ENCODE measurements around the gene PHF14. TPM values are rescaled to one million over a fixed set of nuclear protein-coding genes. Genes with fewer than 3 reads are reported as not detected.

PHF14 gene
- total RNA-seq, 1 donor from 2014 or later: 50.4 TPM

GRCh38 chr7:11163220-11163619 is 189.5 kb downstream of the PHF14 start:
- no peak overlapping the region for H3K27ac Mint-ChIP-seq (ENCODE audit: unreplicated experiment)

DNA sequence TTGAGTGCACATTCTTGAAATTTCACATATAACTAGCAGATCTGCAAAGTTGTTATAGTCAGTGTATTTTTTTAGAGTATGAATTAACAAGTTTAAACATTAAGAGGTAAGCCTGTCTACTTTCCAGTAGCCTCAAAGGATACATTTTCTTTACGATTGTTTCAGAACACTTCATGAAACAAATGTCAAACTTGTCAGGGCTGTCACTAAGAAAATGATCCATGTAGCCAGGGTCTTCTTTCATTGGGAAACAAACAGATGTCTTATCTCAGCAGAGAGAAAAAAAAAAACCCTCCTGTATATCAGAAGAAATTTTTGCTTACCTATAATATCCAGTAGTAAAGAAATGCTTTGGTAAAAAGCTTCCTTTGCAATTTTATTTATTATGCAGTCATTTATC is 192.4 kb downstream of the PHF14 start:
- no peaks in the 10 kb centered on the region for H3K36me3 Mint-ChIP-seq (ENCODE audit: low read depth, unreplicated experiment)
- H3K4me3 Mint-ChIP-seq (ENCODE audit: unreplicated experiment): no peak overlapping the region
- TF ChIP-seq, protein P1, sequence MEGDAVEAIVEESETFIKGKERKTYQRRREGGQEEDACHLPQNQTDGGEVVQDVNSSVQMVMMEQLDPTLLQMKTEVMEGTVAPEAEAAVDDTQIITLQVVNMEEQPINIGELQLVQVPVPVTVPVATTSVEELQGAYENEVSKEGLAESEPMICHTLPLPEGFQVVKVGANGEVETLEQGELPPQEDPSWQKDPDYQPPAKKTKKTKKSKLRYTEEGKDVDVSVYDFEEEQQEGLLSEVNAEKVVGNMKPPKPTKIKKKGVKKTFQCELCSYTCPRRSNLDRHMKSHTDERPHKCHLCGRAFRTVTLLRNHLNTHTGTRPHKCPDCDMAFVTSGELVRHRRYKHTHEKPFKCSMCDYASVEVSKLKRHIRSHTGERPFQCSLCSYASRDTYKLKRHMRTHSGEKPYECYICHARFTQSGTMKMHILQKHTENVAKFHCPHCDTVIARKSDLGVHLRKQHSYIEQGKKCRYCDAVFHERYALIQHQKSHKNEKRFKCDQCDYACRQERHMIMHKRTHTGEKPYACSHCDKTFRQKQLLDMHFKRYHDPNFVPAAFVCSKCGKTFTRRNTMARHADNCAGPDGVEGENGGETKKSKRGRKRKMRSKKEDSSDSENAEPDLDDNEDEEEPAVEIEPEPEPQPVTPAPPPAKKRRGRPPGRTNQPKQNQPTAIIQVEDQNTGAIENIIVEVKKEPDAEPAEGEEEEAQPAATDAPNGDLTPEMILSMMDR (IDR thresholded peaks at IDR 0.05; ENCODE audit: unreplicated experiment): no peak
- H3K27me3 Mint-ChIP-seq (ENCODE audit: unreplicated experiment): peaks cover 1% of the 10 kb centered on the region
- H3K9me3 Mint-ChIP-seq (ENCODE audit: unreplicated experiment): no peaks in the 10 kb centered on the region
- H3K4me1 Mint-ChIP-seq (ENCODE audit: unreplicated experiment): peaks cover 6% of the 10 kb centered on the region
- no peak overlapping the region for H3K27ac Mint-ChIP-seq (ENCODE audit: unreplicated experiment)
- no peak for DNase-seq (ENCODE audit: low spot score)

More at GRCh38 chr7:11163220-11163619, 189.5 kb downstream of the PHF14 start:
- no peaks in the 10 kb centered on the region for H3K36me3 Mint-ChIP-seq (ENCODE audit: low read depth, unreplicated experiment)
- peaks cover 1% of the 10 kb centered on the region for H3K27me3 Mint-ChIP-seq (ENCODE audit: unreplicated experiment)
- H3K4me3 Mint-ChIP-seq (ENCODE audit: unreplicated experiment): no peak overlapping the region
- TF ChIP-seq, protein P1 (IDR thresholded peaks at IDR 0.05; ENCODE audit: unreplicated experiment): no peak
- H3K4me1 Mint-ChIP-seq (ENCODE audit: unreplicated experiment): no peaks in the 10 kb centered on the region
- DNase-seq (ENCODE audit: low spot score): no peak
- no peaks in the 10 kb centered on the region for H3K9me3 Mint-ChIP-seq (ENCODE audit: unreplicated experiment)

DNA sequence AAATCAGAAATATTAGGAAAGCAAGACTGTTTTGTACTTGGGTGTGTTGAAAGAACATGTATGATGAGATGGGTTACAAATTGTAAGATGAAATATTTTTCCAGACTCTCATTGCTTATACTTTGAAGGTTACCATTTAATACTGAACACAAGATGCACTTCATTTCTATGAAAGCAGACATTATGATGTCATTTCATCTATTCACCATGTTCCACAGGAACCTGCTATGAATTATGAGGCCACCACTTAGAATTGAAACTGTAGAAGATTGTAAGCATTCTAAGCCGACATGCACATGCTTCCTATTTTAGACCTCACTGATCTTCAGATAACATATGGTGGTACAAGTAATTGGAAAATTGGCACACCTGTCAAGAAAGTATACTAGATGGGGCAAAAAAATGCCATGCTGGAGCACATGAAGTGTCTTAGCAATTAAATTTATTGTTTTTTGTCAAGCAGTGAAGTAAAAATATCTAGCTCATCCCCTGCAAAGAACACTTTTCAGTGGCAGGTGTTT is 195.0 kb downstream of the PHF14 start:
- H3K36me3 Mint-ChIP-seq (ENCODE audit: low read depth, unreplicated experiment): no peaks in the 10 kb centered on the region
- TF ChIP-seq, protein P1 (IDR thresholded peaks at IDR 0.05; ENCODE audit: unreplicated experiment): no peak
- DNase-seq (ENCODE audit: low spot score): no peak
- H3K27ac Mint-ChIP-seq (ENCODE audit: unreplicated experiment): no peak overlapping the region
- H3K27me3 Mint-ChIP-seq (ENCODE audit: unreplicated experiment): peaks cover 1% of the 10 kb centered on the region
- H3K4me3 Mint-ChIP-seq (ENCODE audit: unreplicated experiment): no peak overlapping the region
- no peaks in the 10 kb centered on the region for H3K9me3 Mint-ChIP-seq (ENCODE audit: unreplicated experiment)
- H3K4me1 Mint-ChIP-seq (ENCODE audit: unreplicated experiment): peaks cover 11% of the 10 kb centered on the region

DNA sequence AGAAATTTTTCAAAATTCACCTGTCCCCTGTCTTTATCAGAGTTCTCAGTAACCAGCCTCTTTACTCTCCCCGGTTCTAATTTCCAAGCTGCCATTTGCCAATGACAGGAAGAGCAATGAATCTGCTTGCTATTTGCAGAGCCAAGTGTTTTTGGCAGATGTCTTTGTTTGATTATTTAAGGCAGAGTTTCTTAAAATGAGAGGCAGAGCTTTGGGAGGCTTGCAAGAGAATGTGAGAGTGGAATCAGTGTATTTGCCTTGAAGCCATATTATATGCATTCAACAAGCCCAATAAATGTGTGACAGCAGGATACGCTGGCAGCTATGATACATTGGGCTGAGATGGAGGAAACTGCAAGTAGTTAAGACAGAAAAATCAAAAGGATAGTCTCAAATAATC is 196.5 kb downstream of the PHF14 start:
- peaks cover 11% of the 10 kb centered on the region for H3K4me1 Mint-ChIP-seq (ENCODE audit: unreplicated experiment)
- DNase-seq (ENCODE audit: low spot score): no peak
- no peaks in the 10 kb centered on the region for H3K9me3 Mint-ChIP-seq (ENCODE audit: unreplicated experiment)
- no peak overlapping the region for H3K4me3 Mint-ChIP-seq (ENCODE audit: unreplicated experiment)
- H3K27ac Mint-ChIP-seq (ENCODE audit: unreplicated experiment): no peak overlapping the region
- TF ChIP-seq, protein P1 (IDR thresholded peaks at IDR 0.05; ENCODE audit: unreplicated experiment): no peak
- H3K27me3 Mint-ChIP-seq (ENCODE audit: unreplicated experiment): no peaks in the 10 kb centered on the region
- H3K36me3 Mint-ChIP-seq (ENCODE audit: low read depth, unreplicated experiment): no peaks in the 10 kb centered on the region

- no peaks in the 10 kb centered on the region for H3K36me3 Mint-ChIP-seq (ENCODE audit: low read depth, unreplicated experiment)
- TF ChIP-seq, protein P1 (IDR thresholded peaks at IDR 0.05; ENCODE audit: unreplicated experiment): no peak
- DNase-seq (ENCODE audit: low spot score): no peak
- H3K27ac Mint-ChIP-seq (ENCODE audit: unreplicated experiment): no peak overlapping the region
- no peak overlapping the region for H3K4me3 Mint-ChIP-seq (ENCODE audit: unreplicated experiment)
- H3K27me3 Mint-ChIP-seq (ENCODE audit: unreplicated experiment): no peaks in the 10 kb centered on the region
- peaks cover 11% of the 10 kb centered on the region for H3K4me1 Mint-ChIP-seq (ENCODE audit: unreplicated experiment)
- no peaks in the 10 kb centered on the region for H3K9me3 Mint-ChIP-seq (ENCODE audit: unreplicated experiment)
Measured at GRCh38 chr7:11170863-11171568, 197.3 kb downstream of the PHF14 start.

Data from endothelial cell (in vitro differentiated cells).